ENCODE data around the gene EN1.

The EN1 gene

GRCh38 chr2:118816669-118817068 lies 30.8 kb downstream of the EN1 start:
- DNase-seq, result no peak

- no peak for DNase-seq
Observed at GRCh38 chr2:118815731-118816130, 31.7 kb downstream of the EN1 start.

DNA sequence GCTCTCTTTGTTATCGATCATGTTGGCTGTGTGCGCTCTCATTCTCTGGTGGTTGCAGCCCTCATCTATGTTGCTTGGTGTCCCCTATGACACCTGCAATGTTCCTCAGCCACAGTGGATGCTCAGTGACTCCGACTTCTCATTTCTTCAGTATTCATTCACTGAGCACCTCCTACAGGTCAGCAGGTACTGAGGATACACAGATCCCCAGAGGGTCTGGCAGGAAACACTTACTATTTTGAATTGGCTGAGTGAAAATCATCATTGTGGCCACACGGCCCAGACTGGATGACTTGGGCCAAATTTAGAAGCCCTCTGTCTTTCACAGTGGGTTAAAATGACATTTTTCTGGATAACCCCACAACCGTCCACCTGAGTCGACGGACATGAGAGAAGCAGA lies 32.1 kb downstream of the EN1 start:
- DNase-seq, result no peak

GRCh38 chr2:118814368-118814767 lies 33.1 kb downstream of the EN1 start:
- DNase-seq, result no peak

GRCh38 chr2:118813601-118814339 lies 33.7 kb downstream of the EN1 start:
- DNase-seq, result no peak

GRCh38 chr2:118813111-118813510 lies 34.3 kb downstream of the EN1 start:
- no peak for DNase-seq

DNA sequence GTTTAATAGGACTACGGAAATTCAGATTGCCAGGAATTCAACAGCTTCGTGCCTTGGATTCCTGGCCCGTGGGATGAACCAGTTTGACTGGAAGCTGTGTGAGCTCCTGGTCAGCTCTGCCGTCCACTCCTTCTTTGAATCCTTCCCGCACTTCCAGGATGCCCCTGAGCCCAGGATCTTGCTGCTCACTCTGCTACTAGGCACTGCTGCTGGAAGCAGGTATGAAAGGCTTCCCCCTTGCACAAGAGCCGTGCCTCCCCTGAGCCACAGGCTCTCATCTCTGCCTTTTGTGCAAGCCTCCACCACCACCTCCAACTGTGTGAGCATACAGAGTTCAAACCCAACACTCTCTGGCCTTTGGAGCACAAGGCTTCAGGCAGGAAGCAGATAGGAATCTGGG lies 34.9 kb downstream of the EN1 start:
- DNase-seq, result no peak

- DNase-seq, result no peak
Observed at GRCh38 chr2:118811514-118812115, 35.8 kb downstream of the EN1 start.

DNA sequence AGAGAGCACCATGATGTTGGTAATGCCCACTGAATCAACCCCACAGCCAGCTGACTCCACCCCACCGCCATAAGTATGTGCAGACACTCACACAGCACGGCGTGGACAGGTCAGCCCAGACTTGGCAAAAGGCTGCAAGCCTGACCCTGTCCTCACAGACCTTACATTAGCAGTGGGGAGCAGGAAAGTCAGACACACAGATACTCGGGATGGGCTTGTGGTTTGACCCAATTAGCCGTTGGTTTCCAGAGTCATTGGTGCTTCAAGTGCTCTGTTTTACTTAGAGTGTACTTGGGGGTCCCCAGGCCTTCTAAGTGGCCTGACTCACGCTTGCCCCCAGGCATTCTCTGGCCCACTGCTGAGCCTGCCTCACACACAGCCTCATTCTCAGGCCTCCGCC lies 36.7 kb downstream of the EN1 start:
- DNase-seq, result no peak

DNA sequence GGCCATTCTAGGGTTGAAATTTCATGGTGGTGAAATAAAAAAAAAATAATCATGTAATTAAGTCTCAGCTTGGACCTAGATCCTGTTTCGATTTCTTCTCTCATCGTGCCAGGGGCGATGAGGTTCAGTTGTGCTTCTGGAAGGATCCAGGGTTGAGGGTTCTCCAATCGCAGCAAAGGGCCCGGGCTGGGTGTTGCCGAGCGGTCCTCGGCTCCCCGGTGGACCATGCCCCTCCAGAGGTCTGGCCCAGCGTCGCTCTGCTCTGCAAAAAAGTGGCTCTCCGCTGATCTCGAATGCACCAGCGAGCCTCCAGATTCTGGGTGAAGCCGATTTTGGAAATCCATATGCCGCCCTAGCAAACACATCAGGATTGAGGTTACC lies 39.0 kb downstream of the EN1 start:
- DNase-seq, result no peak

DNA sequence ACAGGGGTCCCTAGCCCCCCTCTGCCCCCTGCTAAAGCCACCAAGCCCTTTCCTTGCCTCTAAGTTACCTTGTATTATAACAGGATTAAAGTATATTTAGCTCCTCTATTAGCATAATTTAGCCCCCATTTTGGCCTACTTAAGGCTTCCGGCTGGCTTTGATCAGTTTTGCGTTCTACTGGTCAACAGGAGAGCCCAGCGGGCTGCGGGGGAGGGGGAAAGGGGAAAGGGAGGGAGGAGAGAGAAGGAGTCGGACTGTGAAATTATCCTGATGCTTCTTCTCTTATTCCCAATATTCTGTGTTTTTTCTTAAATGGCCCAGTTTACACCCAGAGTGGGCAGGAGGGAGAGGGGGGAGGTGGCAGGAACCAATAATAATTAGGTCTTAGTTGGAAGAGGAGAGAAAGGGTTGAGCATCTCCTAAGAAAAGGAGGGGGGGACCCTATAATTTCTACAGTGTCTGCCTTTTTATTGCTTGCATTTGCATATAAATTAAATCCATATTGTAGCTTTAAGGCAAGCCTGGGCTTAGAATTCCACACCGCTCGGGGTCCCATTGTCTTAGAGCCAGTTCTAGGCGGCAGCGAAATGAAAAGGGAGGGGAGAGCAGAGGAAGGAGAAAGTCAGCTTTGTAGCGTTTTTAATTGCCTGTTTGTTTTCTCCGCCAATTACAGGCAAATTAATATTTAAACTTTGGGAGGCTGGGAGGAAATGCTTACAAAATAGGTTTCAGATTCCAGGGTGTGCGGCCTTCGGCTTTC lies 39.6 kb downstream of the EN1 start:
- DNase-seq, result no peak

DNA sequence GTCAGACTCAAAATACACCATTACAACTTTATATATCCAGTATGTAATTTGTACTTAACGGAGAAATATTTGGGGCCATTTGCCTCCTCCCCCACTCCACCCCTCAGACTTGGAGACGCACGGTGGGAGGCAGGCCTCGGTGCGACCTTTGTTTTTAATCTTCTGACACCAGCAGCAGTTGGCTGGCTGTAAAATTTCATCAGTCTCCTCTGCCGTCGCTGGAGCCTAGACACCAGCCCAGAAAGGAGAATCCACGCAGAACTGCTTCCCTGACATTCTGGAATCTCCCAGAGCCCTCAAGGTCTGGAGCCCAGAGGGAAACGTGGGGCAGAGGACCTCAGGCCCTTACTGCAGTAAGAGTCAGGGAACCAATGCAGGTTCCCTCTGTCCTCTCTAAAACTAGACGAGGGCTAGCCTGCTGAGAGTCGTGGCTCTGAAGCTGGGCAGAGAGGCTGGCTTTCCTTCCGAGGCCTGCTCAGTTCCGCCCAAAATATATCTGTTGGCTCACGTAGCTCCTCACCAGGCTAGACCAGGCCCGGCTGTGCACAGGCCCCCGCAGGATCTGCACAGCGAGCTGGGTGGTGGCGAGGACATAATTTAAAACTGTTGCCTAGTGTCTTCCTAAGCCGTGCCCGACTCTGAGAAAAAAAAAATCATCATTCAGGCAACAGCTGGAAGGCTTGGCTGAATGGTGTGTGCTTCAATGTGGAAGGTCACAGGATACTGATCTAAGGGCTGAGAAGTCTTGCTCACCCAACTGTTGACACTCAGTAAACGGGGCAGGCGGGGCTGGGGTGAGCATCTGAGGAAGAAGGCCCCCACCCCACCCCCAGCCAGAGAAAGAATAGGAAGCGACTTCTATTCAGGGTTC lies 40.4 kb downstream of the EN1 start:
- no peak for DNase-seq

GRCh38 chr2:118805064-118805690 lies 42.3 kb downstream of the EN1 start:
- no peak for DNase-seq

- no peak for DNase-seq
Observed at GRCh38 chr2:118803012-118803411, 44.4 kb downstream of the EN1 start.

DNA sequence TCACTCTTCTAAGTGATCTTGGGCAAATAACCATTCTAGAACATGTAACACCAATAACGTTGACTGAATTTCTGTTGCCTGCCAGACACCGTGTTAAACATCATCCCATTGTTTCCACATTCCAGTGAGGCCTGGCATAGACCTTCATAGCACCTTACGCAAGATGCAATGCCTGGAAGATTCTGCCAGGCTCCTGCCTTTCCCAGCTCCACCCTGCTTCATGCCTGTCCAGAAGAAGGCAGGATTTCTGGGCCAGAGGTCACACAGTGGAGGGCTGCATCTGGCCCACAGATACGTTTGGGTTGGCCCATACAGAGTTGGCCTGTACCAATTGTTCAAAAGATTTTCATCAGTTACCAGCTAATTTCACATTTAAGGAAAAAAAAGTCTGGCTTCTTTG lies 46.3 kb downstream of the EN1 start:
- DNase-seq, result no peak

- no peak for DNase-seq
Observed at GRCh38 chr2:118800736-118801135, 46.7 kb downstream of the EN1 start.

- no peak for DNase-seq
Observed at GRCh38 chr2:118794546-118794945, 52.9 kb downstream of the EN1 start.
